Measurements from ENCODE around the gene KIF6.

The KIF6 gene

DNA sequence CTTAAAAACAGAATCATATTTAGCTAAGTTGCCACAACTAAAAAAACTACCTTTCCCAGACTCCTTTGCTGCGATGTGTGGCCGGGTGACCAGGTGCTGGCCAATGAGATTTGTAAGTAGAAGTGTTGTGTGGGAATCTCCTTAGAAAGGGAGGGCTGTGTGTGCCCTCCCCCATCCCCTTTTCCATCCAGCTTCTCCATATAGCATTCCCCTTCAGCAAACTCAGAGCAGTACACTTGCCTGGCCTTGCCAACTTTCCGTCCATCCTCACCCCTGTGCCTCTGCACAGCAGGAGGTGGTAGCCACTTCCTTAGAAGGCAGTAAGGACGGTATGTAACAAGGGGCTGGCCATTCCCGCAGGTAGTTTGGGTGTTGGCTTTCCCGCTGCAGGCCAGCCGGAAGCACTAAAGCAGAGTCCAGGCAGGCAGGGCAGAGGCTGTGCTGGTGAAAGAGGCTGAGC, 380.4 kb downstream of the KIF6 start:
- no peak overlapping the region for H3K4me3 Mint-ChIP-seq
- no peak overlapping the region for H3K27ac Mint-ChIP-seq
- H3K36me3 Mint-ChIP-seq (ENCODE audit: low read depth) = no peaks in the 10 kb centered on the region
- no peaks in the 10 kb centered on the region for H3K27me3 Mint-ChIP-seq
- H3K9me3 Mint-ChIP-seq = no peaks in the 10 kb centered on the region
- peaks cover 3% of the 10 kb centered on the region for H3K4me1 Mint-ChIP-seq (ENCODE audit: low read depth)

- H3K9me3 Mint-ChIP-seq = no peaks in the 10 kb centered on the region
- no peak overlapping the region for H3K4me3 Mint-ChIP-seq
- no peak overlapping the region for H3K27ac Mint-ChIP-seq
- H3K4me1 Mint-ChIP-seq (ENCODE audit: low read depth) = peaks cover 3% of the 10 kb centered on the region
- H3K36me3 Mint-ChIP-seq (ENCODE audit: low read depth) = no peaks in the 10 kb centered on the region
- H3K27me3 Mint-ChIP-seq = no peaks in the 10 kb centered on the region
Measured at GRCh38 chr6:39343396-39343870, 381.8 kb downstream of the KIF6 start.

- Mint-ChIP-seq H3K4me3 (no peak overlapping the region), H3K4me1 (ENCODE audit: low read depth) (peaks cover 9% of the 10 kb centered on the region), H3K27me3 (peaks cover 5% of the 10 kb centered on the region), H3K27ac (no peak overlapping the region), H3K9me3 (no peaks in the 10 kb centered on the region), H3K36me3 (ENCODE audit: low read depth) (no peaks in the 10 kb centered on the region)
Measured at GRCh38 chr6:39342692-39343395, 382.4 kb downstream of the KIF6 start.

DNA sequence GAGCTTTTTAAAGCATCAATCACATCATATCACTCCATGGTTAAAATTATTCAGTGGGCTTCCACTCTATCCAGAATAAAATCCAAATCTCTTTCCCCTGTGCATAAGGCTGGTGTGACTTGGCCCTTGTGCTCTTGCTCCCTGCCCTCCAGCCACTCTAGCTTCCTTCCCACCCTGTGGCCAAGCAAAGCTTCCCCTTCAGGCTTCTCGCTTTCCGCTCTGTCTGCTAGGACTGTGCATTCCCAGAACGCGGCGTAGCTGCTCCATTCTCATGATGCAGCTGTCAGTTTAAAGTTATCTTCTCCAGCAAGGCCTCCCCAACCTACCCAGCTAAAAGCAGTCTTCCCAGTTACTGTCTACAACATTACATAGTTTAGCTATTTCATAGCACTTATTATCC, 383.3 kb downstream of the KIF6 start:
- Mint-ChIP-seq H3K9me3 (no peaks in the 10 kb centered on the region), H3K36me3 (ENCODE audit: low read depth) (no peaks in the 10 kb centered on the region), H3K27ac (no peak overlapping the region), H3K27me3 (peaks cover 9% of the 10 kb centered on the region), H3K4me1 (ENCODE audit: low read depth) (peaks cover 14% of the 10 kb centered on the region), H3K4me3 (no peak overlapping the region)

GRCh38 chr6:39341352-39341751, 383.9 kb downstream of the KIF6 start:
- Mint-ChIP-seq H3K4me3 (no peak overlapping the region), H3K27ac (no peak overlapping the region), H3K36me3 (ENCODE audit: low read depth) (no peaks in the 10 kb centered on the region), H3K27me3 (peaks cover 9% of the 10 kb centered on the region), H3K4me1 (ENCODE audit: low read depth) (peaks cover 20% of the 10 kb centered on the region), H3K9me3 (no peaks in the 10 kb centered on the region)

GRCh38 chr6:39339868-39340550, 385.2 kb downstream of the KIF6 start:
- H3K27me3 Mint-ChIP-seq = peaks cover 13% of the 10 kb centered on the region
- no peaks in the 10 kb centered on the region for H3K36me3 Mint-ChIP-seq (ENCODE audit: low read depth)
- H3K4me1 Mint-ChIP-seq (ENCODE audit: low read depth) = peaks cover 27% of the 10 kb centered on the region
- H3K27ac Mint-ChIP-seq = no peak overlapping the region
- no peaks in the 10 kb centered on the region for H3K9me3 Mint-ChIP-seq
- H3K4me3 Mint-ChIP-seq = no peak overlapping the region

- H3K27me3 Mint-ChIP-seq = peaks cover 13% of the 10 kb centered on the region
- H3K4me3 Mint-ChIP-seq = no peak overlapping the region
- no peaks in the 10 kb centered on the region for H3K9me3 Mint-ChIP-seq
- no peaks in the 10 kb centered on the region for H3K36me3 Mint-ChIP-seq (ENCODE audit: low read depth)
- peaks cover 27% of the 10 kb centered on the region for H3K4me1 Mint-ChIP-seq (ENCODE audit: low read depth)
- H3K27ac Mint-ChIP-seq = no peak overlapping the region
Measured at GRCh38 chr6:39339096-39339867, 385.9 kb downstream of the KIF6 start.

DNA sequence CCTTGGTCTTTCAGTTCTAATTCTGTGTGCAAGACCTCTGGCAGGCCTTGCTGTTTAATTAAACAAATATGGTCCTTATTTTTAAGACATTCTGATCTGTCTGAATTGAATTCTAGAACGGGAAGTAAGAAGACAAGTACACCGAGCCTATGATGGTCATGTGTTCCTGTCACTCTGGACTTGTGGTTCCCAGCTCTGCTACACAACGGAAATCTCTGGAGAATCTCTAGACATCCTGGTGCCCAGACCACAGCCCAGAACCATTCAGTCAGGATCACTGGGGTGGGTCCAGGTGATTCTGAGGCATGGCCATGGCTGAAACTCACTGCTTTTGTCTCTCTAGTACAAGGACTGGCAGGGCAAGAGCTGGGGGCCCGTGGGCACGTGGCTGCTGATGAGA, 386.8 kb downstream of the KIF6 start:
- no peaks in the 10 kb centered on the region for H3K36me3 Mint-ChIP-seq (ENCODE audit: low read depth)
- H3K4me1 Mint-ChIP-seq (ENCODE audit: low read depth) = peaks cover 27% of the 10 kb centered on the region
- H3K9me3 Mint-ChIP-seq = no peaks in the 10 kb centered on the region
- no peak overlapping the region for H3K27ac Mint-ChIP-seq
- peaks cover 13% of the 10 kb centered on the region for H3K27me3 Mint-ChIP-seq
- H3K4me3 Mint-ChIP-seq = no peak overlapping the region

DNA sequence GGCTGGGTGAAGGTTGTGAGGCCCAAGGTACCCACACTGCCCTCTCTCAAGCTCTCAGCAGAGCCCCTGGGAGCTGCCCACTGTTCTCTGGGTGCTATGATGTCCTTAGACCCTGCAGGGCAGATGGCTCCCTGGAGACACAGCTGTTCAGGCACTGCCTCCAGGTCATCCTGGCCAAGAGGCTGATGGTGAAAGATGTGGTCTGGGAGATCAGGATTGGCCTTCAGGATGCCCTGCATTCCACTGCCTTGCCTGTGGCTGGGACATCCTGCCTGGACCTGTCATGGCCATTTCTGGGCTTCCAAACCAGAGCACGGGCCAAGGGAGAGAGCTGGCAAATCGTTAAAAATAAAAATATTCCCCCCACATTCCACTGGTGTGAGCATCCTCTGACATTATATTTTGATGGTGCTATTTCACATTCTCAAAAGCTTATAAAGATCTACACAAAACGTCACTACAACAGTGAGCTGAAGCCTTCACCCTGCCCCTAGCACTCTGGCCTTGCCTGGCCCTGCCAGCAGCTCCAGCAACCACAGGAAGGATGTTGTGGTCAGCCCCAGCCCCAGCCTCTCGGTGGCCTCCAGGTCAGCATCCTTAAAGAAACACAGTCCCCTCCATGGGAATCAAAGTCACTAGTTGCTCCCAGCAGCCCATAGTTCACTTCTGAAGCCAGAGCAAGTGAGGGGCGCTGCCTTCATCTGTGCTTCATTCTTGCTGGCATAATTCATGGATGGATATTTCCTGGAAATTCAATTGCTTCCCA, 389.2 kb downstream of the KIF6 start:
- H3K4me1 Mint-ChIP-seq (ENCODE audit: low read depth) = peaks cover 24% of the 10 kb centered on the region
- H3K36me3 Mint-ChIP-seq (ENCODE audit: low read depth) = no peaks in the 10 kb centered on the region
- H3K4me3 Mint-ChIP-seq = no peak overlapping the region
- peaks cover 21% of the 10 kb centered on the region for H3K27me3 Mint-ChIP-seq
- no peaks in the 10 kb centered on the region for H3K9me3 Mint-ChIP-seq
- no peak overlapping the region for H3K27ac Mint-ChIP-seq

DNA sequence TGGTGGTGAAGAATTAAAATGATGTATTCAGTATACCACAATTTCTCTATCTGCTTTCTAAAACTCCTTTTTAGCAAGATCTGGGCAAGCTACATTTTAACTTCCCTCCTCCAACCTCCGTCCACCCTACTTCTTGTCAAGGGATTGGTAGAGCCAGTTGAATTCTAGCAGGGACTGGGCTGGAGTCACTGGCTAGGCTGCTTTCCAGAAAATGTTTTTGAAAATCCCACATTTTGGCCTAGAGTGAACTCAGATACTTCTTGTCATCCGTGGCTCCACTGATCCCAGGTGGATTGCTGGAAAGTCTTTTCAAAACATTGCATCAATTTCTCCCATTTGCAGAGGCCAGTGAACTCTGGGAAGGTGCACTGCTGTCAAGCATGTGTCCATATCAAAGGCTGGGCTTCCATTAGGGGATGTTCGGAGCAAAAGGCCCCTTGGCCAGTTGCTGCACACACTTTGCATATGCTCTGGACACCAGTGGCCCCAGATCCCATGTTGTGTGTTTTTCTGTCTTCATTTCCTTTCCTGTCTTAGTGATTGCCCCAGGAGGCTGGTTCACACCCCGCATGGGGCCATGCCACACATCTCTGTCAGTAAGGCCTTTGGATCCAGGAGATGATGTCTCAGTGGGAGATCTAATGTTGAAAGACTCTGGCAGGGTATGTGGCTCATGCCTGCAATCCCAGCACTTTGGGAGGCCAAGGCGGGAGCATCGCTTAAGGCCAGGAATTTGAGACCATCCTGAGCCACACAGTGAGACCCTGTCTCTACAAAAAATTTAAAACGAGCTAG, 391.4 kb downstream of the KIF6 start:
- peaks cover 27% of the 10 kb centered on the region for H3K4me1 Mint-ChIP-seq (ENCODE audit: low read depth)
- no peak overlapping the region for H3K4me3 Mint-ChIP-seq
- no peaks in the 10 kb centered on the region for H3K9me3 Mint-ChIP-seq
- no peaks in the 10 kb centered on the region for H3K36me3 Mint-ChIP-seq (ENCODE audit: low read depth)
- peaks cover 21% of the 10 kb centered on the region for H3K27me3 Mint-ChIP-seq
- H3K27ac Mint-ChIP-seq = no peak overlapping the region

DNA sequence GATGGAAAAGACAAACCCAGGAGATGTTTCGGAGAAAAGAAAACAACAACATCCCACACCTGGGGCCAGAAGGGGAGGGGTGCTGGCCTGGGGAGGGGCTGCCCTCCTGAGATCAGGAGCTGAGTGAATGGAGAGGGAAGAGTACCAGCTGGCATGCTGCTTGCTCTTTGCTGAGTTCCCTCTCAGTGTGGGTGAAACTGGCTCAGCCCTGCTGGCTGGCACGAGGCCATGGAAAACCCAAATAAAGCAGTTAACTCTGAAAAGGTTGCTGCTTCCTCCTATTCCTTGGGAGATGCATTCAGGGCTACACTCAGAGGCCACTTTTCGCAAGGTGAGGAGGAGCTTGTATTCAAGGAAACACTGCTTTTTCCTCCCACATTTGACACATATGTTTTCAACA, 394.7 kb downstream of the KIF6 start:
- Mint-ChIP-seq H3K4me1 (ENCODE audit: low read depth) (peaks cover 3% of the 10 kb centered on the region), H3K9me3 (no peaks in the 10 kb centered on the region), H3K27me3 (peaks cover 12% of the 10 kb centered on the region), H3K4me3 (no peak overlapping the region), H3K36me3 (ENCODE audit: low read depth) (no peaks in the 10 kb centered on the region), H3K27ac (no peak overlapping the region)

GRCh38 chr6:39330057-39330456, 395.2 kb downstream of the KIF6 start:
- H3K36me3 Mint-ChIP-seq (ENCODE audit: low read depth) = no peaks in the 10 kb centered on the region
- H3K4me1 Mint-ChIP-seq (ENCODE audit: low read depth) = peaks cover 3% of the 10 kb centered on the region
- H3K27ac Mint-ChIP-seq = no peak overlapping the region
- no peak overlapping the region for H3K4me3 Mint-ChIP-seq
- peaks cover 17% of the 10 kb centered on the region for H3K27me3 Mint-ChIP-seq
- no peaks in the 10 kb centered on the region for H3K9me3 Mint-ChIP-seq

DNA sequence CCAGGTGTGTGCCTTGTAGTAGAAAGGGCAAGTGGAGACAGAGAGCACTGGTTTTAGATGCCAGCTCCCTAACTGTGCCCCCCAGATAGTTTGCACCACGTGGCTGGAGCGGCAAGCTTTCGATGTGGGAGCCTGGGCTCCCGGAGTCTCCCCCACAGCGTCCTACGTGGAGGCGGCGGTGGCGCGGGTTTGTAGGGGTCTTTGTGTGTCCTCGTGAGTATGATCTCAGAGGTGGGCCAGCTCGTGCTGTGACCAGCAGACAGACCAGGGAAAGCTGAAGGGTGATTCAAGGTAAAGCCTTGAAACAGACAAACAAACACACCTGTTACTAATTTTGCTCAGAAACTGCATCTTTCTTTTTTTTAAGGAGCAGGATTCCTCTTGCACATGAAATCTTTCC, 397.1 kb downstream of the KIF6 start:
- Mint-ChIP-seq H3K27me3 (peaks cover 17% of the 10 kb centered on the region), H3K4me3 (no peak overlapping the region), H3K27ac (no peak overlapping the region), H3K9me3 (no peaks in the 10 kb centered on the region), H3K36me3 (ENCODE audit: low read depth) (no peaks in the 10 kb centered on the region), H3K4me1 (ENCODE audit: low read depth) (peaks cover 3% of the 10 kb centered on the region)

- Mint-ChIP-seq H3K4me3 (no peak overlapping the region), H3K36me3 (ENCODE audit: low read depth) (no peaks in the 10 kb centered on the region), H3K9me3 (no peaks in the 10 kb centered on the region), H3K27ac (no peak overlapping the region), H3K4me1 (ENCODE audit: low read depth) (peaks cover 3% of the 10 kb centered on the region), H3K27me3 (peaks cover 12% of the 10 kb centered on the region)
Measured at GRCh38 chr6:39327507-39327906, 397.7 kb downstream of the KIF6 start.
